Skeletal muscle tissue (tissue), 4 donors: ENCODE measurements around the gene MKNK1. TPM values are rescaled to one million over a fixed set of nuclear protein-coding genes. Genes with fewer than 3 reads are reported as not detected.

Source experiments
- H3K27ac ChIP-seq: one replicate; pipeline ENCODE4 v1.7.0; 2013; ENCODE audit warnings: mild to moderate bottlenecking, low read depth, low read length, inconsistent platforms
- H3K27me3 ChIP-seq, 3 donors: one replicate each; pipeline ENCODE4 v1.7.0; 2013; ENCODE audit warnings: low read length in 3 of 3; ENCODE audit not compliant: control insufficient read depth in 3 of 3, insufficient read depth in 3 of 3
- H3K36me3 ChIP-seq, 3 donors: one replicate each; pipeline ENCODE4 v1.7.0; 2013; ENCODE audit warnings: low read length in 3 of 3; ENCODE audit not compliant: control insufficient read depth in 3 of 3, insufficient read depth in 3 of 3
- H3K4me1 ChIP-seq, 3 donors: one replicate each; pipeline ENCODE4 v1.7.0; 2013; ENCODE audit warnings: low read length in 3 of 3, mild to moderate bottlenecking in 3 of 3; ENCODE audit not compliant: control insufficient read depth in 3 of 3, insufficient read depth in 3 of 3
- H3K4me3 ChIP-seq, 3 donors: one replicate each; pipeline ENCODE4 v1.7.0; 2013; ENCODE audit warnings: low read length in 3 of 3
- H3K9ac ChIP-seq, 3 donors: one replicate each; pipeline ENCODE4 v1.7.0; 2013; ENCODE audit warnings: low read length in 3 of 3, mild to moderate bottlenecking in 3 of 3, moderate library complexity in 2 of 3, low read depth in 1 of 3
- H3K9me3 ChIP-seq, 3 donors: one replicate each; pipeline ENCODE4 v1.7.0; 2013; ENCODE audit warnings: low read length in 3 of 3; ENCODE audit not compliant: control insufficient read depth in 3 of 3
- total RNA-seq: library from RNA; depleted of rRNA; stranded (reverse); fragments of >200 nt; gene quantifications from one replicate; pipeline ENCODE4 v1.2.3, GENCODE V29; 2014
- donor health status: Osteomylitis.

Gene MKNK1
- total RNA-seq, 1 donor from 2014 or later: 20.4 TPM

- peaks cover 2 to 8% (median 4%) of the 10 kb centered on the region in 3 donors for H3K4me1 ChIP-seq
- H3K9ac ChIP-seq: no peak overlapping the region
- no peaks in the 10 kb centered on the region for H3K9me3 ChIP-seq
- no peaks in the 10 kb centered on the region for H3K36me3 ChIP-seq
- H3K27me3 ChIP-seq: peaks cover 9 to 15% (median 11%) of the 10 kb centered on the region in 3 donors
- no peak overlapping the region for H3K27ac ChIP-seq
- H3K4me3 ChIP-seq: no peak overlapping the region
These were observed 66.4 kb downstream of the MKNK1 start for GRCh38 chr1:46537651-46538050.

- no peaks in the 10 kb centered on the region for H3K36me3 ChIP-seq
- H3K27ac ChIP-seq: no peak overlapping the region
- no peak overlapping the region for H3K9ac ChIP-seq
- peaks cover 4 to 15% (median 7%) of the 10 kb centered on the region in 3 donors for H3K27me3 ChIP-seq
- peaks cover 2 to 10% (median 8%) of the 10 kb centered on the region in 3 donors for H3K4me1 ChIP-seq
- H3K9me3 ChIP-seq: no peaks in the 10 kb centered on the region
- H3K4me3 ChIP-seq: no peak overlapping the region
These were observed 67.5 kb downstream of the MKNK1 start for GRCh38 chr1:46536527-46536926.

- no peak overlapping the region for H3K4me3 ChIP-seq
These were observed 69.0 kb downstream of the MKNK1 start for GRCh38 chr1:46535063-46535462.

GRCh38 chr1:46533179-46533864 is 70.7 kb downstream of the MKNK1 start:
- Histone ChIP-seq H3K4me3 (peak overlapping the region in 2 of 3 donors; percentile 62 to 65), H3K9ac (peak overlapping the region; percentile 23 to 75 (median 71)), H3K27ac (no peak overlapping the region), H3K27me3 (peaks cover 0 to 32% (median 22%) of the 10 kb centered on the region in 3 donors), H3K36me3 (no peaks in the 10 kb centered on the region), H3K4me1 (peaks cover 2 to 10% (median 8%) of the 10 kb centered on the region in 3 donors), H3K9me3 (no peaks in the 10 kb centered on the region)

More at GRCh38 chr1:46535063-46535462, 69.0 kb downstream of the MKNK1 start:
- peaks cover 2 to 10% (median 8%) of the 10 kb centered on the region in 3 donors for H3K4me1 ChIP-seq
- H3K27ac ChIP-seq: no peak overlapping the region
- no peaks in the 10 kb centered on the region for H3K36me3 ChIP-seq
- H3K9me3 ChIP-seq: no peaks in the 10 kb centered on the region
- no peak overlapping the region for H3K9ac ChIP-seq
- peaks cover 0 to 23% (median 15%) of the 10 kb centered on the region in 3 donors for H3K27me3 ChIP-seq

GRCh38 chr1:46532498-46533178 is 71.4 kb downstream of the MKNK1 start:
- Histone ChIP-seq H3K27me3 (peaks cover 0 to 31% (median 25%) of the 10 kb centered on the region in 3 donors), H3K27ac (no peak overlapping the region), H3K4me3 (peak overlapping the region in 1 of 3 donors; percentile 62)

GRCh38 chr1:46532095-46532494 is 72.0 kb downstream of the MKNK1 start:
- no peaks in the 10 kb centered on the region for H3K9me3 ChIP-seq
- H3K9ac ChIP-seq: no peak overlapping the region
- H3K36me3 ChIP-seq: no peaks in the 10 kb centered on the region
- peaks cover 0 to 32% (median 28%) of the 10 kb centered on the region in 3 donors for H3K27me3 ChIP-seq
- no peak overlapping the region for H3K27ac ChIP-seq
- no peak overlapping the region for H3K4me3 ChIP-seq
- peaks cover 2 to 10% (median 8%) of the 10 kb centered on the region in 3 donors for H3K4me1 ChIP-seq

More at GRCh38 chr1:46532498-46533178, 71.4 kb downstream of the MKNK1 start:
- no peaks in the 10 kb centered on the region for H3K9me3 ChIP-seq
- peak overlapping the region in 1 of 3 donors; percentile 75 for H3K9ac ChIP-seq
- no peaks in the 10 kb centered on the region for H3K36me3 ChIP-seq
- peaks cover 2 to 10% (median 8%) of the 10 kb centered on the region in 3 donors for H3K4me1 ChIP-seq

GRCh38 chr1:46530791-46531409 is 73.2 kb downstream of the MKNK1 start:
- no peaks in the 10 kb centered on the region for H3K9me3 ChIP-seq
- no peak overlapping the region for H3K4me3 ChIP-seq
- peaks cover 2 to 10% (median 8%) of the 10 kb centered on the region in 3 donors for H3K4me1 ChIP-seq
- no peaks in the 10 kb centered on the region for H3K36me3 ChIP-seq
- no peak overlapping the region for H3K9ac ChIP-seq
- no peak overlapping the region for H3K27ac ChIP-seq
- peaks cover 0 to 40% (median 30%) of the 10 kb centered on the region in 3 donors for H3K27me3 ChIP-seq

- H3K9ac ChIP-seq: no peak overlapping the region
- no peak overlapping the region for H3K4me3 ChIP-seq
- peaks cover 0 to 44% (median 34%) of the 10 kb centered on the region in 3 donors for H3K27me3 ChIP-seq
- no peaks in the 10 kb centered on the region for H3K36me3 ChIP-seq
- H3K4me1 ChIP-seq: peaks cover 2 to 10% (median 8%) of the 10 kb centered on the region in 3 donors
- no peaks in the 10 kb centered on the region for H3K9me3 ChIP-seq
- no peak overlapping the region for H3K27ac ChIP-seq
These were observed 73.8 kb downstream of the MKNK1 start for GRCh38 chr1:46530311-46530710.

GRCh38 chr1:46529031-46529630 is 74.9 kb downstream of the MKNK1 start:
- no peak overlapping the region for H3K9ac ChIP-seq
- peaks cover 0 to 44% (median 34%) of the 10 kb centered on the region in 3 donors for H3K27me3 ChIP-seq
- no peak overlapping the region for H3K27ac ChIP-seq
- peaks cover 2 to 10% (median 8%) of the 10 kb centered on the region in 3 donors for H3K4me1 ChIP-seq
- H3K9me3 ChIP-seq: no peaks in the 10 kb centered on the region
- H3K36me3 ChIP-seq: no peaks in the 10 kb centered on the region
- no peak overlapping the region for H3K4me3 ChIP-seq
